K562 (cell line): ENCODE results near the gene KCNJ11. TPM values are rescaled to one million over a fixed set of nuclear protein-coding genes. Genes with fewer than 3 reads are reported as not detected.

Experiments used
- ATAC-seq: fragments of 200-7000 bp; cut with Tn5 transposase; 3 replicates; pipeline ENCODE4 v1.9.1; 2020; ENCODE audit warnings: moderate library complexity
- BruUV-seq: library from RNA; stranded (reverse); fragments of 400-500 nt; replicated peaks from 2 replicates; lab custom pipeline; 2021; lab: Mats Ljungman, UMichigan
- CTCF ChIA-PET: fragments of 300-600 bp; formaldehyde crosslinking; extraction: SDS; loops from one replicate; lab custom pipeline; 2021; ENCODE audit warnings: low intra/inter-chr PET ratio; lab: Yijun Ruan, JAX
- POLR2A ChIA-PET: fragments of 300-600, 350-650 bp; sonication (Branson Sonifier 250); formaldehyde crosslinking; extraction: SDS; loops from one replicate; lab custom pipeline; 2021; ENCODE audit warnings: antibody characterized with exemption, inconsistent platforms; lab: Yijun Ruan, JAX
- DNase-seq, 4 experiments: peaks; one replicate each; pipeline versions ENCODE4 v3.0.0 to v3.0.0-alpha.2; 2011 to 2018; ENCODE audit warnings: low spot score in 3 of 4, mixed read lengths in 3 of 4; ENCODE audit errors: extremely low read depth in 1 of 4
- FAIRE-seq: peaks from 2 replicates; lab custom pipeline; 2011; peaks lifted over from hg19 to GRCh38; lab: Jason Lieb, UNC
- H2AFZ ChIP-seq: 2 replicates; pipeline ENCODE4 v1.6.0; 2011; ENCODE audit warnings: low read depth, low read length, control low read depth, inconsistent platforms
- H3K27ac ChIP-seq: fragments of 200-600 bp; 3 replicates; pipeline ENCODE4 v1.8.0; 2011; ENCODE audit warnings: low read depth, mild to moderate bottlenecking, control low read depth, inconsistent platforms, low read length, moderate library complexity, mixed read lengths; ENCODE audit errors: extremely low read depth
- H3K27me3 ChIP-seq, 2 experiments: fragments of 300-600 bp in 1 of 2; 2 replicates in 1 of 2; 3 replicates in 1 of 2; pipeline versions ENCODE4 v1.6.0 to v1.8.0; 2011; ENCODE audit warnings: inconsistent platforms in 2 of 2, low read length in 2 of 2, mild to moderate bottlenecking in 1 of 2, mixed read lengths in 1 of 2, moderate library complexity in 1 of 2; ENCODE audit not compliant: control insufficient read depth in 2 of 2, insufficient read depth in 2 of 2
- H3K36me3 ChIP-seq: fragments of 300-600 bp; 3 replicates; pipeline ENCODE4 v1.8.0; 2011; ENCODE audit warnings: mild to moderate bottlenecking, low read length, inconsistent platforms; ENCODE audit not compliant: control insufficient read depth, insufficient read depth
- H3K4me1 ChIP-seq, 2 experiments: fragments of 200-600 bp in 1 of 2; replicated peaks in 1 of 2; 2 replicates in 1 of 2; 3 replicates in 1 of 2; pipeline versions ENCODE4 v1.5.1 to v1.8.0; 2011; ENCODE audit warnings: inconsistent platforms in 2 of 2, low read length in 2 of 2, mild to moderate bottlenecking in 1 of 2, mixed read lengths in 1 of 2, moderate library complexity in 1 of 2; ENCODE audit not compliant: control insufficient read depth in 2 of 2, insufficient read depth in 2 of 2
- H3K4me2 ChIP-seq: 2 replicates; pipeline ENCODE4 v1.6.1; 2011; ENCODE audit warnings: low read length, control low read depth, inconsistent platforms, mixed read lengths; ENCODE audit not compliant: insufficient read depth
- H3K4me3 ChIP-seq: fragments of 200-600 bp; sonication (generic), shearing (Covaris generic); 2 replicates; pipeline ENCODE4 v1.5.1; 2016; ENCODE audit warnings: control low read depth, inconsistent platforms
- H3K79me2 ChIP-seq: fragments of 200-600 bp; 3 replicates; pipeline ENCODE4 v1.8.0; 2011; ENCODE audit warnings: low read length, inconsistent platforms; ENCODE audit not compliant: control insufficient read depth, insufficient read depth
- H3K9ac ChIP-seq, 2 experiments: 2 replicates each; pipeline versions ENCODE4 v1.6.0 to v1.6.1; 2011; ENCODE audit warnings: low read depth in 2 of 2, low read length in 2 of 2, control low read depth in 1 of 2, inconsistent platforms in 1 of 2, mild to moderate bottlenecking in 1 of 2, mixed read lengths in 1 of 2; ENCODE audit not compliant: insufficient read depth in 1 of 2
- H3K9me1 ChIP-seq: one replicate; pipeline ENCODE4 v1.6.0; 2011; ENCODE audit warnings: inconsistent platforms, mild to moderate bottlenecking, low read length, moderate library complexity; ENCODE audit not compliant: control insufficient read depth, insufficient read depth
- H3K9me3 ChIP-seq: replicated peaks from 2 replicates; pipeline ENCODE4 v1.5.1; 2011; ENCODE audit warnings: low read depth, low read length, inconsistent platforms; ENCODE audit not compliant: control insufficient read depth, insufficient read depth
- H4K20me1 ChIP-seq: replicated peaks from 2 replicates; pipeline ENCODE4 v1.6.1; 2011; ENCODE audit warnings: low read length, inconsistent platforms, mixed read lengths; ENCODE audit not compliant: control insufficient read depth, insufficient read depth
- ARID3A ChIP-seq: IDR thresholded peaks from 2 replicates; pipeline ENCODE4 v1.6.1; 2012; ENCODE audit warnings: low read depth, low read length, improper control_type of control experiment, borderline replicate concordance
- CCNT2 ChIP-seq: IDR thresholded peaks from 2 replicates; pipeline ENCODE4 v1.6.1; 2011; ENCODE audit warnings: borderline replicate concordance, low read depth, mild to moderate bottlenecking, moderate library complexity, mixed read lengths, low read length; ENCODE audit not compliant: insufficient read length; ENCODE audit errors: extremely low read depth
- EP400 ChIP-seq: fragments of 450-650 bp; IDR thresholded peaks from 2 replicates; pipeline ENCODE4 v1.6.1; 2017; ENCODE audit warnings: antibody characterized with exemption, mild to moderate bottlenecking, moderate library complexity
- ETV1 ChIP-seq: fragments of 450-650 bp; conservative IDR thresholded peaks from 2 replicates; pipeline ENCODE4 v1.6.1; 2016; ENCODE audit warnings: missing genetic modification characterization, control low read depth, low read depth, missing compliant biosample characterization
- FOXK2 ChIP-seq, 2 experiments: fragments of 450-650 bp; IDR thresholded peaks in 1 of 2; conservative IDR thresholded peaks in 1 of 2; 2 replicates each; pipeline ENCODE4 v1.6.1; 2016; ENCODE audit warnings: low read depth in 2 of 2, mild to moderate bottlenecking in 1 of 2
- KDM5B ChIP-seq: fragments of 200-600 bp; sonication (generic); IDR thresholded peaks from 2 replicates; pipeline ENCODE4 v1.6.1; 2012; ENCODE audit warnings: low read depth, mild to moderate bottlenecking, moderate library complexity, low read length, control low read depth, inconsistent platforms; ENCODE audit not compliant: insufficient replicate concordance
- MYC ChIP-seq, 2 experiments: fragments of 250-450 bp in 1 of 2; sonication (Bioruptor Pico) in 1 of 2; IDR thresholded peaks; 2 replicates each; pipeline versions ENCODE4 v1.5.1 to v1.6.1; 2012 to 2021; ENCODE audit warnings: low read depth in 2 of 2, borderline replicate concordance in 1 of 2, improper control_type of control experiment in 1 of 2, low read length in 1 of 2, mild to moderate bottlenecking in 1 of 2, moderate library complexity in 1 of 2
- NFIC ChIP-seq: fragments of 450-650 bp; IDR thresholded peaks from 2 replicates; pipeline ENCODE4 v1.6.1; 2017; ENCODE audit warnings: mild to moderate bottlenecking, inconsistent platforms
- RBM25 ChIP-seq: fragments of 200-400 bp; formaldehyde crosslinking; IDR thresholded peaks from 2 replicates; pipeline ENCODE4 v1.6.1; 2018; ENCODE audit warnings: low read length, low read depth, moderate library complexity; ENCODE audit not compliant: severe bottlenecking
- SAFB ChIP-seq: fragments of 200-400 bp; formaldehyde crosslinking; IDR thresholded peaks from 2 replicates; pipeline ENCODE4 v1.6.1; 2017; ENCODE audit warnings: low read depth, low read length, borderline replicate concordance
- SAFB2 ChIP-seq: fragments of 200-400 bp; formaldehyde crosslinking; IDR thresholded peaks from 2 replicates; pipeline ENCODE4 v1.6.1; 2018; ENCODE audit warnings: borderline replicate concordance, low read length, low read depth, moderate library complexity; ENCODE audit not compliant: severe bottlenecking
- SMARCE1 ChIP-seq: fragments of 450-650 bp; IDR thresholded peaks from 2 replicates; pipeline ENCODE4 v1.7.1; 2016; ENCODE audit warnings: mild to moderate bottlenecking
- ZKSCAN8 ChIP-seq: fragments of 200-800 bp; sonication (Bioruptor generic); IDR thresholded peaks from 2 replicates; pipeline ENCODE4 v1.6.1; 2016; ENCODE audit warnings: missing genetic modification characterization, missing compliant biosample characterization
- ZNF282 ChIP-seq: sonication (generic); formaldehyde crosslinking; IDR thresholded peaks from 2 replicates; pipeline ENCODE4 v1.8.1; 2023; ENCODE audit warnings: missing genetic modification reagents
- ZNF354B ChIP-seq: fragments of 250-450 bp; sonication (Bioruptor Pico); IDR thresholded peaks from 2 replicates; pipeline ENCODE4 v1.4.0; 2020
- ZNF561 ChIP-seq: fragments of 450-650 bp; formaldehyde crosslinking; conservative IDR thresholded peaks from 2 replicates; pipeline ENCODE4 v1.4.0; 2020; ENCODE audit warnings: mild to moderate bottlenecking, moderate library complexity
- ZNF717 ChIP-seq: fragments of 250-450 bp; sonication (Bioruptor Pico); IDR thresholded peaks from 2 replicates; pipeline ENCODE4 v1.5.0; 2021
- WGBS: fragments of 100-300 bp; shearing (Covaris generic); methylation state at CpG from one replicate; pipeline ENCODE4 v1.1.6; 2016; ENCODE audit warnings: low coverage, mixed read lengths; ENCODE audit not compliant: insufficient coverage; ENCODE audit errors: missing lambda C conversion rate; 5-methylcytosine and 5-hydroxymethylcytosine counted together
- in situ Hi-C: fragments of 300-500 bp; cut with MboI; formaldehyde crosslinking; loops from 4 replicates; pipeline ENCODE4 v1.15.0; 2018; ENCODE audit warnings: inconsistent platforms, mixed read lengths
- intact Hi-C: fragments of 100-400 bp; cut with micrococcal nuclease; formaldehyde crosslinking; loops from 2 replicates; pipeline ENCODE4 v1.14.2; 2022
- polyA plus RNA-seq, 8 experiments: library from polyadenylated mRNA; depleted of rRNA in 4 of 8; stranded (reverse) in 5 of 8; unstranded in 3 of 8; fragments of >200 nt; fragmentation: Nextera tagmentation in 2 of 8; fragmentation: Illumina TruSeq in 1 of 8; extraction: Ambion mirVana in 2 of 8; extraction: Trizol in 1 of 8; gene quantifications; 2 replicates each; pipeline versions ENCODE4 v1.2.1 to v1.2.3, GENCODE V29; 2011 to 2014; ENCODE audit warnings: inconsistent platforms in 1 of 8, missing spikeins in 1 of 8
- total RNA-seq, 7 experiments: library from RNA; depleted of rRNA in 6 of 7; stranded (reverse); fragments of >200 nt in 6 of 7; fragmentation: Illumina TruSeq in 2 of 7; extraction: Trizol in 2 of 7; gene quantifications; 2 replicates each; pipeline versions ENCODE4 v1.2.1 to v1.2.3, GENCODE V29; 2011 to 2021; ENCODE audit warnings: low replicate concordance in 1 of 7
- TF ChIP-seq, protein P1 (sequence below): fragments of 250-450 bp; sonication (Bioruptor Pico); IDR thresholded peaks from 2 replicates; pipeline ENCODE4 v1.4.0; 2020; ENCODE audit warnings: mild to moderate bottlenecking

KCNJ11 gene
- total and polyA plus RNA-seq, 9 of the 15 experiments (the other 6 are each of a cell fraction or from before 2014, with no cell fraction given), result 0.54 to 3.7 (median 0.86) TPM; not detected in 2

GRCh38 chr11:17411418-17411817 is 23.0 kb upstream of the KCNJ11 start (continued):
- TF ChIP-seq CCNT2, result no peak
- no peak for TF ChIP-seq ZNF354B
- no peak for TF ChIP-seq ZNF282 (CRISPR knock-in tag)
- TF ChIP-seq ZNF717 (CRISPR knock-in tag), result no peak
- no peak for TF ChIP-seq FOXK2 (conservative IDR thresholded peaks at IDR 0.05 in 1 of 2, IDR thresholded peaks at IDR 0.05 in 1 of 2; ENCODE audit: low read depth in 2 of 2)
- TF ChIP-seq KDM5B, result no peak
- TF ChIP-seq, protein P1, sequence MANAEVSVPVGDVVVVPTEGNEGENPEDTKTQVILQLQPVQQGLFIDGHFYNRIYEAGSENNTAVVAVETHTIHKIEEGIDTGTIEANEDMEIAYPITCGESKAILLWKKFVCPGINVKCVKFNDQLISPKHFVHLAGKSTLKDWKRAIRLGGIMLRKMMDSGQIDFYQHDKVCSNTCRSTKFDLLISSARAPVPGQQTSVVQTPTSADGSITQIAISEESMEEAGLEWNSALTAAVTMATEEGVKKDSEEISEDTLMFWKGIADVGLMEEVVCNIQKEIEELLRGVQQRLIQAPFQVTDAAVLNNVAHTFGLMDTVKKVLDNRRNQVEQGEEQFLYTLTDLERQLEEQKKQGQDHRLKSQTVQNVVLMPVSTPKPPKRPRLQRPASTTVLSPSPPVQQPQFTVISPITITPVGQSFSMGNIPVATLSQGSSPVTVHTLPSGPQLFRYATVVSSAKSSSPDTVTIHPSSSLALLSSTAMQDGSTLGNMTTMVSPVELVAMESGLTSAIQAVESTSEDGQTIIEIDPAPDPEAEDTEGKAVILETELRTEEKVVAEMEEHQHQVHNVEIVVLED (CRISPR knock-in tag), result no peak

GRCh38 chr11:17410606-17411379 is 22.3 kb upstream of the KCNJ11 start:
- FAIRE-seq, result no peak
- H3K9ac ChIP-seq, result no peak overlapping the region; a peak in 1 of 4 replicates
- POLR2A ChIA-PET, result interaction anchor here (0.7 kb wide), 1 partner anchor 76 kb away, joined by 3 read pairs; no protein-coding TSS in a partner anchor
- peak; percentile 79 for TF ChIP-seq NFIC
- TF ChIP-seq SMARCE1, result no peak
- TF ChIP-seq ARID3A, result no peak
- no peak for TF ChIP-seq EP400
- no peak for TF ChIP-seq ETV1 (tag)
- no peak for TF ChIP-seq SAFB2
- TF ChIP-seq ZKSCAN8 (CRISPR knock-in tag), result no peak
- TF ChIP-seq SAFB, result no peak
- TF ChIP-seq MYC (IDR thresholded peaks at IDR 0.05; ENCODE audit: low read depth, low read length), result no peak
- no peak for TF ChIP-seq MYC (CRISPR knock-in tag; IDR thresholded peaks at IDR 0.05; ENCODE audit: borderline replicate concordance, low read depth)
- TF ChIP-seq RBM25, result peak; percentile 86
- TF ChIP-seq ZNF561 (CRISPR knock-in tag), result no peak

More at GRCh38 chr11:17410606-17411379, 22.3 kb upstream of the KCNJ11 start:
- peaks cover 4% of the 10 kb centered on the region in 2 experiments; a peak in 2 of 5 replicates for H3K4me1 ChIP-seq
- H3K4me2 ChIP-seq, result no peak overlapping the region
- H3K79me2 ChIP-seq, result no peaks in the 10 kb centered on the region
- H2AFZ ChIP-seq, result no peak overlapping the region
- H3K9me3 ChIP-seq, result no peaks in the 10 kb centered on the region
- H3K9me1 ChIP-seq, result no peaks in the 10 kb centered on the region
- intact Hi-C loops (no loop called here), in situ Hi-C loops (no loop called here)
- CTCF ChIA-PET, result no interaction called here
- H3K27me3 ChIP-seq, result peaks cover 2 to 48% of the 10 kb centered on the region in 2 experiments; a peak in 4 of 5 replicates
- no peaks in the 10 kb centered on the region for H4K20me1 ChIP-seq
- DNase-seq (no peak), ATAC-seq (no peak)
- no peak overlapping the region for H3K4me3 ChIP-seq
- no peak overlapping the region for H3K27ac ChIP-seq
- WGBS, result 9% methylated on average over 11 of the region's 11 CpGs
- no TSS peak for BruUV-seq
- H3K36me3 ChIP-seq, result no peaks in the 10 kb centered on the region
